PFSK-1 (cell line): Measurements from ENCODE around the gene EFL1.

ENCODE experiments used
- POLR2AphosphoS5 ChIP-seq: IDR thresholded peaks from 2 replicates; pipeline ENCODE4 v1.6.1; 2012; ENCODE audit warnings: low read depth, mild to moderate bottlenecking, control low read depth, low read length, moderate library complexity
- TAF1 ChIP-seq: IDR thresholded peaks from 2 replicates; pipeline ENCODE4 v1.6.1; 2012; ENCODE audit warnings: low read length, control low read depth, borderline replicate concordance; ENCODE audit not compliant: insufficient read depth

- no peak for TF ChIP-seq POLR2AphosphoS5
- TF ChIP-seq TAF1 = no peak
These were observed 129.3 kb downstream of the EFL1 start for GRCh38 chr15:82133251-82133650.
